Sigmoid colon (tissue), 7 donors: Measurements from ENCODE around the gene ENTHD1. TPM values are rescaled to one million over a fixed set of nuclear protein-coding genes. Genes with fewer than 3 reads are reported as not detected.
"Not testable (repeated sequence)": the region's sequence is repeated elsewhere in the genome, so short reads cannot be mapped to it uniquely, and the experiment has no call there.

Experiments
- DNase-seq: peaks from one replicate; pipeline ENCODE4 v3.0.0-alpha.2; 2019
- H3K27ac ChIP-seq, 4 donors: fragments of 200-600 bp; sonication (generic); one replicate each; pipeline ENCODE4 v1.5.1; 2016 to 2019; ENCODE audit warnings: mild to moderate bottlenecking in 1 of 4
- H3K27me3 ChIP-seq, 3 donors: fragments of 200-600 bp; sonication (generic); one replicate each; pipeline ENCODE4 v1.5.1; 2019; ENCODE audit warnings: mild to moderate bottlenecking in 1 of 3
- H3K36me3 ChIP-seq, 4 donors: fragments of 200-600 bp; sonication (generic); one replicate each; pipeline ENCODE4 v1.5.1; 2016 to 2019
- H3K4me1 ChIP-seq, 4 donors: fragments of 200-600 bp; sonication (generic); one replicate each; pipeline ENCODE4 v1.5.1; 2017 to 2019
- H3K4me3 ChIP-seq, 4 donors: fragments of 200-600 bp; sonication (generic); one replicate each; pipeline ENCODE4 v1.5.1; 2017 to 2019; ENCODE audit warnings: mild to moderate bottlenecking in 2 of 4, moderate library complexity in 1 of 4
- H3K9me3 ChIP-seq, 4 donors: fragments of 200-600 bp in 3 of 4; sonication (generic) in 3 of 4; one replicate each; pipeline versions ENCODE4 v1.5.1 to v1.6.1; 2013 to 2019
- EP300 ChIP-seq, 4 donors: sonication (generic); formaldehyde crosslinking; IDR thresholded peaks; one replicate each; pipeline ENCODE4 v1.6.1; 2017; ENCODE audit warnings: antibody characterized with exemption in 4 of 4
- POLR2A ChIP-seq, 2 donors: fragments of 450-650 bp; IDR thresholded peaks; one replicate each; pipeline ENCODE4 v1.6.1; 2016; ENCODE audit warnings: antibody characterized with exemption in 2 of 2, mild to moderate bottlenecking in 2 of 2, moderate library complexity in 2 of 2
- POLR2AphosphoS5 ChIP-seq, 4 donors: sonication (generic); formaldehyde crosslinking; IDR thresholded peaks; one replicate each; pipeline ENCODE4 v1.6.1; 2017; ENCODE audit warnings: antibody characterized with exemption in 4 of 4
- WGBS, 2 donors: extraction: QIAGEN DNeasy Blood & Tissue Kit; methylation state at CpG; one replicate each; pipeline ENCODE4 v1.1.7; 2013; 5-methylcytosine and 5-hydroxymethylcytosine counted together
- intact Hi-C: fragments of 100-400 bp; cut with DNase I; formaldehyde crosslinking; loops from one replicate; pipeline ENCODE4 v1.15.1; 2023
- polyA plus RNA-seq, 3 donors: library from polyadenylated mRNA; stranded (reverse); fragments of 200-250 nt; gene quantifications; one replicate each; pipeline ENCODE4 v1.2.3, GENCODE V29; 2013
- total RNA-seq, 4 donors: library from RNA; depleted of rRNA; stranded (reverse); fragments of >200 nt; gene quantifications; one replicate each; pipeline ENCODE4 v1.1.0, GENCODE V29; 2016
- TF ChIP-seq, protein P1 (sequence below), 4 experiments: fragments of 450-650 bp in 3 of 4; fragments of 200-600 bp in 1 of 4; IDR thresholded peaks; one replicate each; pipeline ENCODE4 v1.5.1; 2016 to 2019; ENCODE audit warnings: antibody characterized with exemption in 4 of 4, mild to moderate bottlenecking in 3 of 4, moderate library complexity in 2 of 4
- donor health status: healthy with polysubstance abuse.
- donor health status: Bipolar disorder and iron deficiency.
- donor health status: healthy.

Gene ENTHD1
- total and polyA plus RNA-seq, 7 donors, result 0.09 TPM; not detected in 6

DNA sequence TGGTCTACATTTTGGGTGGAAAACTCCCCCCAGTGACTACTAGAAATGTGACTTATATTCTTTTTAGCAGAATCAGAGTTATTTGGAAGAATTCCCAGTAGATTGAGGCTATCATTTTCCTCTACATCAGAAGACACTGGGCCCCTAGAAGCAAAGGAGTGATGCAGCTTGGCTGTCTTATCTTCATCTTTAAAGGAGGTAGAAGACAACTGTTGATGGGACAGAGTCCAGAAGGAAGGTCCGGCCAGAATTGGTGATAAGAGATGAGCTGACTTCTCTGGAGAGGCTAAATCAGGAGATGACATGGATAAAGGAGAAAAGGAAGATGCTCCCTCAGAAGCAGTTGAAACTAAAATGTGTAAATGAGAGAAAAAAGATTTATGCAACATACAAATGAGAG is 149.6 kb downstream of the ENTHD1 start:
- no peak for DNase-seq
- Histone ChIP-seq H3K4me1 (no peaks in the 10 kb centered on the region), H3K4me3 (no peak overlapping the region), H3K27me3 (peaks cover 0 to 4% (median 0%) of the 10 kb centered on the region in 3 donors), H3K27ac (no peak overlapping the region), H3K9me3 (peaks cover 0 to 5% (median 0%) of the 10 kb centered on the region in 4 donors), H3K36me3 (no peaks in the 10 kb centered on the region)
- 54 to 69% methylated on average over 1 of the region's 1 CpG for WGBS, 2 donors
- no peak for TF ChIP-seq POLR2A (IDR thresholded peaks at IDR 0.05)
- TF ChIP-seq, protein P1, sequence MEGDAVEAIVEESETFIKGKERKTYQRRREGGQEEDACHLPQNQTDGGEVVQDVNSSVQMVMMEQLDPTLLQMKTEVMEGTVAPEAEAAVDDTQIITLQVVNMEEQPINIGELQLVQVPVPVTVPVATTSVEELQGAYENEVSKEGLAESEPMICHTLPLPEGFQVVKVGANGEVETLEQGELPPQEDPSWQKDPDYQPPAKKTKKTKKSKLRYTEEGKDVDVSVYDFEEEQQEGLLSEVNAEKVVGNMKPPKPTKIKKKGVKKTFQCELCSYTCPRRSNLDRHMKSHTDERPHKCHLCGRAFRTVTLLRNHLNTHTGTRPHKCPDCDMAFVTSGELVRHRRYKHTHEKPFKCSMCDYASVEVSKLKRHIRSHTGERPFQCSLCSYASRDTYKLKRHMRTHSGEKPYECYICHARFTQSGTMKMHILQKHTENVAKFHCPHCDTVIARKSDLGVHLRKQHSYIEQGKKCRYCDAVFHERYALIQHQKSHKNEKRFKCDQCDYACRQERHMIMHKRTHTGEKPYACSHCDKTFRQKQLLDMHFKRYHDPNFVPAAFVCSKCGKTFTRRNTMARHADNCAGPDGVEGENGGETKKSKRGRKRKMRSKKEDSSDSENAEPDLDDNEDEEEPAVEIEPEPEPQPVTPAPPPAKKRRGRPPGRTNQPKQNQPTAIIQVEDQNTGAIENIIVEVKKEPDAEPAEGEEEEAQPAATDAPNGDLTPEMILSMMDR (IDR thresholded peaks at IDR 0.05), result no peak
- no peak for TF ChIP-seq POLR2AphosphoS5 (IDR thresholded peaks at IDR 0.05)
- no peak for TF ChIP-seq EP300 (IDR thresholded peaks at IDR 0.05)
- intact Hi-C loops, result no loop called here

DNA sequence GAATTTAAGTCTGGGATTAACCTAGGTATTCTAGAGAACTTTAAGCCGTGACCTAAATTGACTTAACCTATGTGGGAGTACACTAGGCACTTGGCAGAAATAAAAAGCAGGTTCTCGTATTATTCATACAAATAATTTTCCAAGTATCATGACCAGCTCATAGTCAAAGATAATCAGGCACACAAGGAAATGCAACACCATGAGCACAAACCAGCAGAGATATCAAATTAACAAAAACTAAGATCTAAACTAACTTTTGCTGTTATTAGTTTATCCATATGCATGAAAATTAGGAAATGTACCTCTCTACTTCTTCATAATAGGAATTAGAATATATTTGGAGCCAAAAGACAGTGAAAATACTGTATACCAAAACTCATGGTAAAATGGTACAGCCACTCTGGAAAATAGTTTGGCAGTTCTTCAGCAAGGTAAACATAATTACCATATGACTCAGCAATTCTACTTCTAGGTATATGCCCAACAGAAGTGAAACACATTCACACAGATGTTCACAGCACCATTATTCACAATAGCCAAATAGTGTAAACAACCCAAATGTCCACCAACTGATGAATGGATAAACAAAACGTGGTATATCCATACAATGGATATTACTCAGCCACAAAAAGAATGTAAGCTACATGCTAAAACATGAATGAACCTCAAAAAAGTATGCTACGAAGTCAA is 154.1 kb downstream of the ENTHD1 start:
- Histone ChIP-seq H3K4me3 (no peak overlapping the region), H3K27me3 (peaks cover 0 to 4% (median 2%) of the 10 kb centered on the region in 3 donors), H3K9me3 (peaks cover 0 to 5% (median 0%) of the 10 kb centered on the region in 4 donors), H3K4me1 (no peaks in the 10 kb centered on the region), H3K27ac (no peak overlapping the region), H3K36me3 (no peaks in the 10 kb centered on the region)
- intact Hi-C loops, result no loop called here
- TF ChIP-seq EP300 (IDR thresholded peaks at IDR 0.05), result no peak
- DNase-seq, result no peak
- WGBS, 2 donors, result 74 to 81% methylated on average over 4 of the region's 4 CpGs

DNA sequence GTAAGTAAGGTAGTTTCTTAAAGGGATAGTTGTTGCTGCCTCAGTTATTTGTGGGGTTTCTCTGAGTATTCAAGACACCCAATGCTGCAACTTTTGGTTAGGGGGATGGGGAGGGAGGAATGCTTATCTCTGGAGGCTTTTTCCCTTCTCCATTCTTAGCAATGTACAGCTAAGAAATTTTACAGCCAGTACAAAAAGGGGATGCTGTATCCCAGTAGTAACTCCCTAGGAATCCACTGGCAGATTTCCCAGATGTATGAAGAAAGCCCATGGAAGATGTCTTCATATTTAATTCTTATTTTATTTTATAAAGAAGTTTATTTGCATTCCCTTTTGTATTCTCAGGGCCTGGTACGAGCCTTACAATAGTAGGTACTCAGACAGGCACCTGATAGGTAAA is 154.8 kb downstream of the ENTHD1 start:
- no peaks in the 10 kb centered on the region for H3K36me3 ChIP-seq
- no peaks in the 10 kb centered on the region for H3K4me1 ChIP-seq
- peaks cover 0 to 5% (median 0%) of the 10 kb centered on the region in 4 donors for H3K9me3 ChIP-seq
- intact Hi-C loops, result no loop called here
- 75 to 84% methylated on average over 1 of the region's 1 CpG for WGBS, 2 donors
- DNase-seq, result no peak
- no peak overlapping the region for H3K4me3 ChIP-seq
- TF ChIP-seq, protein P1 (IDR thresholded peaks at IDR 0.05), result no peak
- TF ChIP-seq POLR2A (IDR thresholded peaks at IDR 0.05), result no peak
- TF ChIP-seq EP300 (IDR thresholded peaks at IDR 0.05), result no peak
- no peak for TF ChIP-seq POLR2AphosphoS5 (IDR thresholded peaks at IDR 0.05)
- no peak overlapping the region for H3K27ac ChIP-seq
- peaks cover 0 to 6% (median 2%) of the 10 kb centered on the region in 3 donors for H3K27me3 ChIP-seq

DNA sequence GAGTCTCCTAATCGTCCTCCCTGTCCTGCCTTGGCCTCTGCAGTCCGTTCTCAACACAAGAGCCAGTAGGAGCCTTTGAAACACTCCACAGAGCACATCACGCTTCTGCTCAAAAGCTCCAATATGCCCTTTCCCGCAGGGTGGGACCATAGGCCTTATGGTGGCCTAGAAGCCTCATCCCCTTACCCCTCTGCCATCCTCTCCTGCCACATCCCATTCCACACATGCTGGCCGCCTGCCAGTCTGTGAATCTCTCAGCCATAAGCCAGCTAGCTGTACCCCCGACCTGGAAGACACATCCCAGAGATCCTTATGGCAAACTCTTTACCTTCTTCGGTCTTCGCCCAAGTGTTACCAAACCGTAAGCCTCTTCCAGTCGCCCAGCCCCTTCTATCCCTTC is 157.8 kb downstream of the ENTHD1 start:
- Histone ChIP-seq H3K4me1 (no peaks in the 10 kb centered on the region), H3K27me3 (peaks cover 0 to 29% (median 2%) of the 10 kb centered on the region in 3 donors), H3K36me3 (no peaks in the 10 kb centered on the region), H3K9me3 (peaks cover 0 to 5% (median 0%) of the 10 kb centered on the region in 4 donors), H3K27ac (no peak overlapping the region), H3K4me3 (no peak overlapping the region)
- TF ChIP-seq, protein P1 (IDR thresholded peaks at IDR 0.05), result no peak
- no peak for TF ChIP-seq EP300 (IDR thresholded peaks at IDR 0.05)
- TF ChIP-seq POLR2AphosphoS5 (IDR thresholded peaks at IDR 0.05), result no peak
- no peak for TF ChIP-seq POLR2A (IDR thresholded peaks at IDR 0.05)
- 84 to 87% methylated on average over 10 of the region's 10 CpGs for WGBS, 2 donors
- intact Hi-C loops, result no loop called here
- DNase-seq, result no peak

DNA sequence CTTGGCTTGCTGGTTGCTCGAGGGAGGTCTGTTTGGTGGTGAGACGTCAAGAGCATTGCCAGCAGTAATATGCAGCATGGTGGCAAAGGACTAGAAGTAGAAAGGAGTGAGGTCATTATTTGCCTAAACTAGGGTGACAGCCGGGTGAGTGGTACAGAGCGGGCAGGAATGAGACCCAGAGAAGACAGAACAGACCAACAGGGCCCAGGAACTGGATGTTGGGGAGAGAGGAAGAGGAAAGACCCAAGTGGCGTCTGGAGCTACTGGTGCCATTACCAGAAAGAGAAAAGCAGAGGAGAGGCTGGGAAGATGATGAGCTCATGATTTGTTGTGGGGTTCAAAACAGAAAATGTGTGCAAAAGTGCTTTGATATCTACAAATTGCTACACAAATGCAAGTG is 158.7 kb downstream of the ENTHD1 start:
- Histone ChIP-seq H3K27ac (no peak overlapping the region), H3K27me3 (peaks cover 0 to 29% (median 2%) of the 10 kb centered on the region in 3 donors), H3K36me3 (no peaks in the 10 kb centered on the region), H3K9me3 (peaks cover 0 to 4% (median 0%) of the 10 kb centered on the region in 4 donors), H3K4me3 (no peak overlapping the region), H3K4me1 (no peaks in the 10 kb centered on the region)
- intact Hi-C loops, result no loop called here
- TF ChIP-seq EP300 (IDR thresholded peaks at IDR 0.05) (no peak), POLR2AphosphoS5 (IDR thresholded peaks at IDR 0.05) (no peak), POLR2A (IDR thresholded peaks at IDR 0.05) (no peak)
- TF ChIP-seq, protein P1 (IDR thresholded peaks at IDR 0.05), result no peak
- DNase-seq, result no peak
- 89% methylated on average over 5 of the region's 5 CpGs for WGBS, 2 donors

DNA sequence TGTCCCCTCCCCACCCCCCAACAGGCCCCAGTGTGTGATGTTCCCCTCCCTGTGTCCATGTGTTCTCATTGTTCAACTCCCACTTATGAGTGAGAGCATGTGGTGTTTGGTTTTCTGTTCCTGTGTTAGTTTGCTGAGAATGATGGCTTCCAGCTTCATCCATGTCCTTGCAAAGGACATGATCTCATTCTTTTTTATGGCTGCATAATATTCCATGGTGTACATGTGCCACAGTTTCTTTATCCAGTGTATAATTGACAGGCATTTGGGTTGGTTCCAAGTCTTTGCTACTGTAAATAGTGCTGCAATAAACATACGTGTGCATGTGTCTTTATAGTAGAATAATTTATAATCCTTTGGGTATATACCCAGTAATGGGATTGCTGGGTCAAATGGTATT is 159.5 kb downstream of the ENTHD1 start:
- H3K9me3 ChIP-seq, H3K4me1 ChIP-seq, DNase-seq, intact Hi-C loops, H3K4me3 ChIP-seq, H3K36me3 ChIP-seq, H3K27ac ChIP-seq: not testable (repeated sequence)
- peaks cover 0 to 29% (median 2%) of the 10 kb centered on the region in 3 donors for H3K27me3 ChIP-seq
- 11 to 61% methylated on average over 1 of the region's 1 CpG for WGBS, 2 donors
